ENCODE results near the gene FBXL13.

DNA sequence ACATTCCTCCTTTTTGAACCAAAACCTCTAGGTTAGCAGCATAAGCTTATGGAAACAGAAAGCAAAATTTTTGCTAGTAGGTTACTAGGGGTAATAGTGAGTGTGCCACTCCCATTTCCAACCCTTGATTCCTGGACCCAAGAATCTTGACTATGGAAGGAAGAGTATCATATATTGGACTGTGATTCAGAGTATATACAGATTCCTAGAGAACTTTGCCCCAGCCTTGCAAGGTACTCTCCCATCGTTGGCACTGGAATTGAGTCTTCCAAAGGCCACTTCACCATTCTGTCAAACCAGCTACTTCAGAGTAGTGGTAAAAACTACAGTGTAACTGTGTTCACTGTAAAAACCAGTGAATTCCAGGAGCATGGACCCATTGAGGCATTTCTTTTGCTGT lies 92.4 kb downstream of the FBXL13 start:
- TF ChIP-seq POLR2AphosphoS5 (IDR thresholded peaks at IDR 0.05; ENCODE audit: low read depth, low read length) (no peak), TCF7L2 (IDR thresholded peaks at IDR 0.05; ENCODE audit: low read depth, low read length) (no peak)
- TF ChIP-seq, protein P1, sequence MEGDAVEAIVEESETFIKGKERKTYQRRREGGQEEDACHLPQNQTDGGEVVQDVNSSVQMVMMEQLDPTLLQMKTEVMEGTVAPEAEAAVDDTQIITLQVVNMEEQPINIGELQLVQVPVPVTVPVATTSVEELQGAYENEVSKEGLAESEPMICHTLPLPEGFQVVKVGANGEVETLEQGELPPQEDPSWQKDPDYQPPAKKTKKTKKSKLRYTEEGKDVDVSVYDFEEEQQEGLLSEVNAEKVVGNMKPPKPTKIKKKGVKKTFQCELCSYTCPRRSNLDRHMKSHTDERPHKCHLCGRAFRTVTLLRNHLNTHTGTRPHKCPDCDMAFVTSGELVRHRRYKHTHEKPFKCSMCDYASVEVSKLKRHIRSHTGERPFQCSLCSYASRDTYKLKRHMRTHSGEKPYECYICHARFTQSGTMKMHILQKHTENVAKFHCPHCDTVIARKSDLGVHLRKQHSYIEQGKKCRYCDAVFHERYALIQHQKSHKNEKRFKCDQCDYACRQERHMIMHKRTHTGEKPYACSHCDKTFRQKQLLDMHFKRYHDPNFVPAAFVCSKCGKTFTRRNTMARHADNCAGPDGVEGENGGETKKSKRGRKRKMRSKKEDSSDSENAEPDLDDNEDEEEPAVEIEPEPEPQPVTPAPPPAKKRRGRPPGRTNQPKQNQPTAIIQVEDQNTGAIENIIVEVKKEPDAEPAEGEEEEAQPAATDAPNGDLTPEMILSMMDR (IDR thresholded peaks at IDR 0.05), result no peak
- TF ChIP-seq, protein P2, sequence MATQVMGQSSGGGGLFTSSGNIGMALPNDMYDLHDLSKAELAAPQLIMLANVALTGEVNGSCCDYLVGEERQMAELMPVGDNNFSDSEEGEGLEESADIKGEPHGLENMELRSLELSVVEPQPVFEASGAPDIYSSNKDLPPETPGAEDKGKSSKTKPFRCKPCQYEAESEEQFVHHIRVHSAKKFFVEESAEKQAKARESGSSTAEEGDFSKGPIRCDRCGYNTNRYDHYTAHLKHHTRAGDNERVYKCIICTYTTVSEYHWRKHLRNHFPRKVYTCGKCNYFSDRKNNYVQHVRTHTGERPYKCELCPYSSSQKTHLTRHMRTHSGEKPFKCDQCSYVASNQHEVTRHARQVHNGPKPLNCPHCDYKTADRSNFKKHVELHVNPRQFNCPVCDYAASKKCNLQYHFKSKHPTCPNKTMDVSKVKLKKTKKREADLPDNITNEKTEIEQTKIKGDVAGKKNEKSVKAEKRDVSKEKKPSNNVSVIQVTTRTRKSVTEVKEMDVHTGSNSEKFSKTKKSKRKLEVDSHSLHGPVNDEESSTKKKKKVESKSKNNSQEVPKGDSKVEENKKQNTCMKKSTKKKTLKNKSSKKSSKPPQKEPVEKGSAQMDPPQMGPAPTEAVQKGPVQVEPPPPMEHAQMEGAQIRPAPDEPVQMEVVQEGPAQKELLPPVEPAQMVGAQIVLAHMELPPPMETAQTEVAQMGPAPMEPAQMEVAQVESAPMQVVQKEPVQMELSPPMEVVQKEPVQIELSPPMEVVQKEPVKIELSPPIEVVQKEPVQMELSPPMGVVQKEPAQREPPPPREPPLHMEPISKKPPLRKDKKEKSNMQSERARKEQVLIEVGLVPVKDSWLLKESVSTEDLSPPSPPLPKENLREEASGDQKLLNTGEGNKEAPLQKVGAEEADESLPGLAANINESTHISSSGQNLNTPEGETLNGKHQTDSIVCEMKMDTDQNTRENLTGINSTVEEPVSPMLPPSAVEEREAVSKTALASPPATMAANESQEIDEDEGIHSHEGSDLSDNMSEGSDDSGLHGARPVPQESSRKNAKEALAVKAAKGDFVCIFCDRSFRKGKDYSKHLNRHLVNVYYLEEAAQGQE (IDR thresholded peaks at IDR 0.05; ENCODE audit: insufficient read depth in 1 of 2, low read depth in 2 of 2, low read length in 1 of 2), result no peak
